ENCODE results near the gene CDC42BPG.

- TF ChIP-seq CTCF (IDR thresholded peaks at IDR 0.05) (no peak), EP300 (IDR thresholded peaks at IDR 0.05) (no peak), POLR2AphosphoS5 (IDR thresholded peaks at IDR 0.05) (no peak)
These were observed 33.6 kb downstream of the CDC42BPG start for GRCh38 chr11:64810891-64811272.

Measured in esophagus muscularis mucosa (tissue), 4 donors.